ENCODE results near the gene TRAM1L1.

The TRAM1L1 gene

DNA sequence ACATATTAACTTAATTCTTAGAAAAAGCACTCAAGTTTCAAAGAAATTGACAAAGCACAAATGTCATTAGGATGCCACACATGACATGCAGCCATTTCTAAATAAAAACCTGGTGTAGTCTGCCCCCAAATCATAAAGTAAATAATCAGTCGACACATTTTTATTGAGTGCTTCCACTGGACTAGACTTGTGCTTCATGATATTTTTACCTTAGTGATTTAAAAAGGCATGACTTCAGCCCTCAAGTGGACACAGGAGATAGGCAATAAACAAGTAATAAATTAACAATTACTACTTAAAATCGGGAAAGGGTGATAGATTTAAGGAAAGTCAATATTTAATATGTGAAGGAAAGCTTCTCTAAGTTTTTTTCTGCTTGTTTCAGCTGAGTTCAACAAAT, 7.6 kb downstream of the TRAM1L1 start:
- TF ChIP-seq, protein P1, sequence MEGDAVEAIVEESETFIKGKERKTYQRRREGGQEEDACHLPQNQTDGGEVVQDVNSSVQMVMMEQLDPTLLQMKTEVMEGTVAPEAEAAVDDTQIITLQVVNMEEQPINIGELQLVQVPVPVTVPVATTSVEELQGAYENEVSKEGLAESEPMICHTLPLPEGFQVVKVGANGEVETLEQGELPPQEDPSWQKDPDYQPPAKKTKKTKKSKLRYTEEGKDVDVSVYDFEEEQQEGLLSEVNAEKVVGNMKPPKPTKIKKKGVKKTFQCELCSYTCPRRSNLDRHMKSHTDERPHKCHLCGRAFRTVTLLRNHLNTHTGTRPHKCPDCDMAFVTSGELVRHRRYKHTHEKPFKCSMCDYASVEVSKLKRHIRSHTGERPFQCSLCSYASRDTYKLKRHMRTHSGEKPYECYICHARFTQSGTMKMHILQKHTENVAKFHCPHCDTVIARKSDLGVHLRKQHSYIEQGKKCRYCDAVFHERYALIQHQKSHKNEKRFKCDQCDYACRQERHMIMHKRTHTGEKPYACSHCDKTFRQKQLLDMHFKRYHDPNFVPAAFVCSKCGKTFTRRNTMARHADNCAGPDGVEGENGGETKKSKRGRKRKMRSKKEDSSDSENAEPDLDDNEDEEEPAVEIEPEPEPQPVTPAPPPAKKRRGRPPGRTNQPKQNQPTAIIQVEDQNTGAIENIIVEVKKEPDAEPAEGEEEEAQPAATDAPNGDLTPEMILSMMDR (IDR thresholded peaks at IDR 0.05), result no peak
- Histone ChIP-seq H3K27ac (no peak overlapping the region), H3K4me1 (no peaks in the 10 kb centered on the region), H3K9me3 (no peaks in the 10 kb centered on the region), H3K27me3 (no peaks in the 10 kb centered on the region), H3K4me3 (no peak overlapping the region), H3K36me3 (no peaks in the 10 kb centered on the region)
- DNase-seq, result no peak
- intact Hi-C loops (cut with DNase I; ENCODE audit: low total_unique reads), result no loop called here

DNA sequence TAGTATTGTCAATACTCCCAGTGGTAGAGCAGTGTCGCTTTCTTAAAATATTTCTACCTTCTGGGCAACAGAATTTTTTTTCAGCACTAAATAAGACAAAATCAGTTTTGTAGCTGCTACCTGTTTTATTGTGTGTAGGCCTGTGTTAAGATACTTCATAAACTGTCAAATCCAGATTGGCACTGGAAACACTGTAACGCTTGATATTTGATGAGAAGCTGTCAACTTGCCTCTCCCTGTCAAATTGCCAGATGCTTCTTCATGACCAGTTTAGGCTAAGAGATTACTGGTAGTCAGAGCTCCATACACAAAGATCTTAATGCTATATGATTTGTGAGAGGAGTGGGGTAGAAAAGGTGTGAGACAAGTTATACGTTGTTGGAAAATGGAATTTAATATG, 17.3 kb downstream of the TRAM1L1 start:
- no peak for DNase-seq
- H3K9me3 ChIP-seq, result no peaks in the 10 kb centered on the region

DNA sequence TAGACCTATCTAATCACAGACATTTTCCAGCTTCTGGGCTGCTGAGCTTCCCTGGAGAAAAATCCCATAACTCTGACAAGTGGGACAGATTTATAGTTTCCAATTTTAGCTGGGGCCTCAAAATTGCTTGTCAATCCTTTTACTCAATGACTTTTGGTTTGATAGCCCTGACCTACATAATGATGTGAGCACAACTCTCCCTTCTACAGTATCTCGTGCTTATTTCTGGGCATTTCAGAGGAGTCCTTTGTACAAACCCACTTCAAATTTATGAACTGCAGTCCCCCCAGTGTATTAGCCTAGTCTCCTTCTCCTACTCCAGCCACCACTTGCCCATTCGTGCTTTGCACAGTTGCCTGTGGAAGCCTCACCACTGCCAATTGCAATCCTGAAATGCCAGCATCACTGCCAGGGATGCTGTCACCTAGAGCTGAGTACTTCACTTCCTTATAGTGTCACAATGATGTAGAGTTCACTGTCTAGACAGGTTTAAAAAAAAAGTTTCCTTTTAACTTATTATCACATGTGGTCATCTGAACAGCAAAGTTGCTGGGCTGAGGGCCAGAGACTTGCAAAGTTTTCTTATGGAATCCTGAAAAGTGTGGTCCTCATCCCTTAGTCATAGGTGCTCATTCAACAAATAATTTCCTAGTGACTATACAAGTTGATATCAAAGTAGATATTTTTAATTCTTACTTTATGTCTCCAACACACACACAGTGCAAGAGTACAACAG, 21.2 kb downstream of the TRAM1L1 start:
- Histone ChIP-seq H3K4me1 (no peaks in the 10 kb centered on the region), H3K4me3 (no peak overlapping the region), H3K36me3 (no peaks in the 10 kb centered on the region), H3K27ac (no peak overlapping the region), H3K9me3 (no peaks in the 10 kb centered on the region), H3K27me3 (no peaks in the 10 kb centered on the region)
- intact Hi-C loops (cut with DNase I; ENCODE audit: low total_unique reads), result no loop called here
- TF ChIP-seq, protein P1 (IDR thresholded peaks at IDR 0.05), result no peak
- no peak for DNase-seq

More for the DNA sequence above, 17.3 kb downstream of the TRAM1L1 start:
- TF ChIP-seq, protein P1 (IDR thresholded peaks at IDR 0.05), result no peak
- Histone ChIP-seq H3K4me1 (no peaks in the 10 kb centered on the region), H3K36me3 (no peaks in the 10 kb centered on the region), H3K27me3 (no peaks in the 10 kb centered on the region), H3K27ac (no peak overlapping the region), H3K4me3 (no peak overlapping the region)
- intact Hi-C loops (cut with DNase I; ENCODE audit: low total_unique reads), result no loop called here

DNA sequence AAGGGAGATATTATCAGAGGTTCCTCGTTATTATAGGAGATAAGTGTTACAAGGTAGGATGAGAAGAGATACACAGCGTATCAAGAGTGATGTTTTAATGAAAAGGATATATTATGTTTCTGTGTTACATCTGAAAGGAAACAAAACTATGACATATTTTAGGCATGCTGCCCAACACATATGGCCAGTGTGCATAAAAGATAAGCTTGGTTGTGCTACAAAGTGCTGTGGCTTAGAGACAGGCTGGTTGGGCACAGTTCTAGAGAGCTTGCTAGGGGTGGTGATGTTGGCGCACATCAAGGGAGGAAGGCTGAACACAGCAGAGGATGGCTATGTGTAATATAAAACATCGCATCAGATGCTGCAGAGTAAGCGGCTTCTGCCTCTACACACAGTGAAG, 42.4 kb downstream of the TRAM1L1 start:
- intact Hi-C loops (cut with DNase I; ENCODE audit: low total_unique reads), result no loop called here
- TF ChIP-seq, protein P1 (IDR thresholded peaks at IDR 0.05), result no peak
- no peaks in the 10 kb centered on the region for H3K36me3 ChIP-seq
- H3K27me3 ChIP-seq, result no peaks in the 10 kb centered on the region
- DNase-seq, result no peak
- no peak overlapping the region for H3K27ac ChIP-seq
- H3K4me1 ChIP-seq, result no peaks in the 10 kb centered on the region
- peaks cover 0 to 6% (median 0%) of the 10 kb centered on the region in 3 donors for H3K9me3 ChIP-seq
- H3K4me3 ChIP-seq, result no peak overlapping the region

Data from tibial artery (tissue), 4 donors.